Trophoblast cell (in vitro differentiated cells and primary cell): ENCODE results near the gene NCAPH2.

Experiments used
- DNase-seq, 2 donors: peaks; one replicate each; pipeline ENCODE4 v3.0.0-alpha.2; 2016
- H2AFZ ChIP-seq: 2 replicates; pipeline ENCODE4 v1.6.1; 2013; ENCODE audit warnings: low read length, moderate library complexity, mild to moderate bottlenecking; ENCODE audit not compliant: insufficient read depth, poor library complexity
- H2AK5ac ChIP-seq: 2 replicates; pipeline ENCODE4 v1.6.1; 2013; ENCODE audit warnings: mild to moderate bottlenecking, low read length
- H2BK120ac ChIP-seq: 2 replicates; pipeline ENCODE4 v1.6.1; 2013; ENCODE audit warnings: low read length, mild to moderate bottlenecking, moderate library complexity; ENCODE audit not compliant: insufficient read depth, poor library complexity
- H2BK12ac ChIP-seq: 2 replicates; pipeline ENCODE4 v1.6.1; 2013; ENCODE audit warnings: mild to moderate bottlenecking, low read length, moderate library complexity
- H2BK5ac ChIP-seq: 2 replicates; pipeline ENCODE4 v1.6.1; 2013; ENCODE audit warnings: low read length, low read depth, moderate library complexity, mild to moderate bottlenecking; ENCODE audit not compliant: poor library complexity
- H3K14ac ChIP-seq: 2 replicates; pipeline ENCODE4 v1.6.1; 2013; ENCODE audit warnings: mild to moderate bottlenecking, low read length
- H3K18ac ChIP-seq: 2 replicates; pipeline ENCODE4 v1.6.1; 2013; ENCODE audit warnings: mild to moderate bottlenecking, low read length
- H3K23ac ChIP-seq: 2 replicates; pipeline ENCODE4 v1.6.1; 2013; ENCODE audit warnings: low read length
- H3K27ac ChIP-seq: 2 replicates; pipeline ENCODE4 v1.5.1; 2013; ENCODE audit warnings: low read depth, mild to moderate bottlenecking, inconsistent platforms, low read length, moderate library complexity
- H3K27me3 ChIP-seq: 2 replicates; pipeline ENCODE4 v1.6.1; 2013; ENCODE audit warnings: inconsistent platforms, mild to moderate bottlenecking, low read length, moderate library complexity; ENCODE audit not compliant: insufficient read depth
- H3K36me3 ChIP-seq, 2 experiments: 1 replicate in 1 of 2; 2 replicates in 1 of 2; pipeline ENCODE4 v1.6.1; 2013; ENCODE audit warnings: low read length in 2 of 2, mild to moderate bottlenecking in 2 of 2, moderate library complexity in 1 of 2; ENCODE audit not compliant: insufficient read depth in 2 of 2, control insufficient read depth in 1 of 2
- H3K4ac ChIP-seq: 2 replicates; pipeline ENCODE4 v1.6.1; 2013; ENCODE audit warnings: low read depth, mild to moderate bottlenecking, low read length, moderate library complexity
- H3K4me1 ChIP-seq, 2 experiments: 1 replicate in 1 of 2; 2 replicates in 1 of 2; pipeline ENCODE4 v1.6.1; 2013; ENCODE audit warnings: low read length in 2 of 2, mild to moderate bottlenecking in 2 of 2, moderate library complexity in 1 of 2; ENCODE audit not compliant: insufficient read depth in 2 of 2, control insufficient read depth in 1 of 2
- H3K4me2 ChIP-seq: 2 replicates; pipeline ENCODE4 v1.6.1; 2013; ENCODE audit warnings: inconsistent platforms, mild to moderate bottlenecking, low read length, moderate library complexity
- H3K4me3 ChIP-seq: 2 replicates; pipeline ENCODE4 v1.5.1; 2013; ENCODE audit warnings: mild to moderate bottlenecking, low read depth, low read length, inconsistent platforms
- H3K79me1 ChIP-seq: one replicate; pipeline ENCODE4 v1.6.1; 2013; ENCODE audit warnings: low read length
- H3K79me2 ChIP-seq: 2 replicates; pipeline ENCODE4 v1.6.1; 2013; ENCODE audit warnings: low read length, mild to moderate bottlenecking; ENCODE audit not compliant: control insufficient read depth, insufficient read depth, poor library complexity
- H3K9ac ChIP-seq: 2 replicates; pipeline ENCODE4 v1.6.1; 2013; ENCODE audit warnings: mild to moderate bottlenecking, low read length
- H3K9me3 ChIP-seq: 2 replicates; pipeline ENCODE4 v1.6.1; 2013; ENCODE audit warnings: low read depth, mild to moderate bottlenecking, control low read depth, inconsistent platforms, low read length; ENCODE audit not compliant: insufficient read depth
- H4K12ac ChIP-seq: 2 replicates; pipeline ENCODE4 v1.6.1; 2013; ENCODE audit warnings: low read depth, mild to moderate bottlenecking, low read length, moderate library complexity
- H4K8ac ChIP-seq: 2 replicates; pipeline ENCODE4 v1.6.1; 2013; ENCODE audit warnings: low read depth, mild to moderate bottlenecking, low read length, moderate library complexity
- H4K91ac ChIP-seq: one replicate; pipeline ENCODE4 v1.6.1; 2013; ENCODE audit warnings: low read depth, mild to moderate bottlenecking, low read length, moderate library complexity
- WGBS: extraction: QIAGEN DNeasy Blood & Tissue Kit; methylation state at CpG from one replicate; pipeline ENCODE4 v1.1.7; 2013; ENCODE audit warnings: missing lambda C conversion rate; ENCODE audit not compliant: insufficient read length, insufficient coverage; ENCODE audit errors: extremely low coverage; 5-methylcytosine and 5-hydroxymethylcytosine counted together

NCAPH2 gene

GRCh38 chr22:50502096-50502495 is 5.9 kb upstream of the NCAPH2 start:
- H2BK12ac ChIP-seq, result no peak overlapping the region
- no peak overlapping the region for H3K18ac ChIP-seq
- H3K27ac ChIP-seq, result no peak overlapping the region
- no peak overlapping the region for H3K23ac ChIP-seq
- H3K4me1 ChIP-seq, result peaks cover 9 to 16% of the 10 kb centered on the region in 2 experiments
- no peak for DNase-seq
- H3K79me1 ChIP-seq, result peaks cover 2% of the 10 kb centered on the region
- peaks cover 36 to 37% of the 10 kb centered on the region in 2 experiments for H3K36me3 ChIP-seq
- H3K4me3 ChIP-seq, result no peak overlapping the region
- no peak overlapping the region for H2BK5ac ChIP-seq
- no peak overlapping the region for H2BK120ac ChIP-seq
- H3K79me2 ChIP-seq, result peaks cover 4% of the 10 kb centered on the region
- WGBS, result no CpG with 5 or more reads among the region's 6 CpGs
- no peak overlapping the region for H3K9ac ChIP-seq
- H2AFZ ChIP-seq, result no peak overlapping the region
- no peak overlapping the region for H4K91ac ChIP-seq
- H3K14ac ChIP-seq, result no peak overlapping the region
- H2AK5ac ChIP-seq, result no peak overlapping the region
- H3K4ac ChIP-seq, result no peak overlapping the region
- no peak overlapping the region for H4K12ac ChIP-seq
- no peaks in the 10 kb centered on the region for H3K9me3 ChIP-seq
- no peak overlapping the region for H3K4me2 ChIP-seq
- H3K27me3 ChIP-seq, result no peaks in the 10 kb centered on the region
- no peak overlapping the region for H4K8ac ChIP-seq

GRCh38 chr22:50502628-50503474 is 5.2 kb upstream of the NCAPH2 start:
- Histone ChIP-seq H3K18ac (no peak overlapping the region), H2AFZ (no peak overlapping the region), H2BK120ac (no peak overlapping the region), H2BK12ac (no peak overlapping the region), H3K4me2 (no peak overlapping the region), H3K14ac (no peak overlapping the region), H3K27me3 (no peaks in the 10 kb centered on the region), H3K4me3 (no peak overlapping the region), H3K79me1 (peaks cover 5% of the 10 kb centered on the region), H3K23ac (no peak overlapping the region), H4K8ac (no peak overlapping the region), H4K12ac (no peak overlapping the region), H3K36me3 (peaks cover 36 to 37% of the 10 kb centered on the region in 2 experiments), H4K91ac (no peak overlapping the region), H3K9ac (no peak overlapping the region), H3K9me3 (no peaks in the 10 kb centered on the region), H3K27ac (no peak overlapping the region), H3K4ac (no peak overlapping the region), H2BK5ac (no peak overlapping the region), H2AK5ac (no peak overlapping the region), H3K79me2 (peaks cover 8% of the 10 kb centered on the region), H3K4me1 (peaks cover 8 to 13% of the 10 kb centered on the region in 2 experiments)
- WGBS, result no CpG with 5 or more reads among the region's 24 CpGs
- no peak for DNase-seq

GRCh38 chr22:50503475-50504145 is 4.4 kb upstream of the NCAPH2 start:
- H3K27me3 ChIP-seq, result no peaks in the 10 kb centered on the region

GRCh38 chr22:50504369-50505211 is 3.4 kb upstream of the NCAPH2 start:
- no peaks in the 10 kb centered on the region for H3K27me3 ChIP-seq
- H3K79me2 ChIP-seq, result peaks cover 13% of the 10 kb centered on the region
- no peak overlapping the region for H2BK12ac ChIP-seq
- H2AFZ ChIP-seq, result no peak overlapping the region
- no peak overlapping the region for H4K12ac ChIP-seq
- no peak overlapping the region for H3K4me2 ChIP-seq
- H3K23ac ChIP-seq, result no peak overlapping the region
- H4K91ac ChIP-seq, result no peak overlapping the region
- no peak overlapping the region for H2BK5ac ChIP-seq
- H4K8ac ChIP-seq, result no peak overlapping the region
- H2AK5ac ChIP-seq, result no peak overlapping the region
- H3K18ac ChIP-seq, result no peak overlapping the region
- H3K4me1 ChIP-seq, result peaks cover 6 to 15% of the 10 kb centered on the region in 2 experiments
- H3K9me3 ChIP-seq, result no peaks in the 10 kb centered on the region
- DNase-seq, result no peak
- no peak overlapping the region for H3K14ac ChIP-seq
- H3K27ac ChIP-seq, result no peak overlapping the region
- no peak overlapping the region for H2BK120ac ChIP-seq
- no peak overlapping the region for H3K4me3 ChIP-seq
- H3K79me1 ChIP-seq, result peaks cover 8% of the 10 kb centered on the region
- no CpG with 5 or more reads among the region's 44 CpGs for WGBS
- H3K4ac ChIP-seq, result no peak overlapping the region
- H3K36me3 ChIP-seq, result peaks cover 36 to 37% of the 10 kb centered on the region in 2 experiments
- H3K9ac ChIP-seq, result no peak overlapping the region

More at GRCh38 chr22:50503475-50504145, 4.4 kb upstream of the NCAPH2 start:
- H3K9ac ChIP-seq, result no peak overlapping the region
- no peak overlapping the region for H4K91ac ChIP-seq
- no peak overlapping the region for H2BK12ac ChIP-seq
- no peak overlapping the region for H3K14ac ChIP-seq
- H4K8ac ChIP-seq, result no peak overlapping the region
- no peak for DNase-seq
- H3K79me2 ChIP-seq, result peaks cover 13% of the 10 kb centered on the region
- no peaks in the 10 kb centered on the region for H3K9me3 ChIP-seq
- H2BK120ac ChIP-seq, result no peak overlapping the region
- no peak overlapping the region for H3K4me2 ChIP-seq
- no peak overlapping the region for H2BK5ac ChIP-seq
- no peak overlapping the region for H2AFZ ChIP-seq
- H3K4ac ChIP-seq, result no peak overlapping the region
- peaks cover 36 to 37% of the 10 kb centered on the region in 2 experiments for H3K36me3 ChIP-seq
- H2AK5ac ChIP-seq, result no peak overlapping the region
- no peak overlapping the region for H3K27ac ChIP-seq
- H3K23ac ChIP-seq, result no peak overlapping the region
- H3K4me3 ChIP-seq, result no peak overlapping the region
- peaks cover 8% of the 10 kb centered on the region for H3K79me1 ChIP-seq
- WGBS, result no CpG with 5 or more reads among the region's 26 CpGs
- H3K18ac ChIP-seq, result no peak overlapping the region
- H3K4me1 ChIP-seq, result peaks cover 6 to 12% of the 10 kb centered on the region in 2 experiments
- no peak overlapping the region for H4K12ac ChIP-seq
